Measurements from ENCODE around the gene TMEM218. TPM values are rescaled to one million over a fixed set of nuclear protein-coding genes. Genes with fewer than 3 reads are reported as not detected.

The TMEM218 gene
- total and polyA plus RNA-seq, 2 donors (not counting 1 experiment from before 2014, with no cell fraction given) = 20.7 to 31.7 TPM

DNA sequence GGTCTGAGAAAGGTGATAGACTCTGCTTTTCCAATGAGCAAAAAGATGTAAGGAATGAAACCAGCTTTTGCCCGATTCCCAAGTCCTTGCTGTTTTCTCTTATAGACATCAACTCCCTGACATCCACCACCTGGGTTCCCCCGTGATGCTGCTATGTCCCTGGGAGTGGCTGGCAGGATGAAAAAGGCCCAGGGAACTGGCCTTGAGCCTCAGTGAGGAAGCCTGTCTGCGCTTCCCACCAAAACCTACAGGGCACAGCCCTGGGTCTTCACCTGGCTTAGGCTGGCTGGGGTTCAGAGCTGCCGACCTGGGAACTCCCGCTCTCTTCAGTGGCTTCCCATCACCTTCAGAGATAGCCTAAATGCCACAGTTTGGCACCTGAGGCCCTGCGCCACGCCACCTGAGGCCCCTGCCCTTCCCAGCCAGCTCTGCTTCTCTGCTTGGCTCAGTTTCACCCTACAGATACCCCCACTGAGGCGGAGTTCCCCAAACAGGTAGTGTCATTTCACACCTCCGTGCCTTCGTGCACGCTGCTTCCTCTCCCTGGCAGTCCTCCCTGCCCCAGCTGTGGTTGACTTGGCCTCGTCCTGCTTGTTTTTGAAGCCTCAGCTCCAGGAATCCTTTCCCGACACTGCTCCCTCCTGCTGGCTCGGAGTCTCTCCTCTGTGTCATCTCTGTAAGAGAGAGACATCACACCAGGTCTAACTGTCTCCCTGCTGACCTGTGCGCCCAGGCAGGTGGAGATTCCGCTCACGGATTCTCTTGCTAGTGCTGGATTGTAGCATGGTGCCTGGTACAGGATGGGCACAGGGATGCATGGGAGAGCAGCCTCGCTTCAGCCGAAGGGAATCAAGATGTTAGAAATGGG lies 37.6 kb downstream of the TMEM218 start:
- 83% methylated on average over 16 of the region's 19 CpGs for WGBS (ENCODE audit: insufficient coverage)
- ATAC-seq (ENCODE audit: low read depth) (no peak), DNase-seq (peak; percentile 60)
- H3K9me3 ChIP-seq (ENCODE audit: control extremely low read depth in 1 of 3, control insufficient read depth in 2 of 3, insufficient read depth in 1 of 3, low read length in 2 of 3) = peaks cover 0 to 16% (median 0%) of the 10 kb centered on the region in 3 donors
- H3K27me3 ChIP-seq (replicated peaks in 1 of 4; ENCODE audit: control extremely low read depth in 1 of 4, control insufficient read depth in 3 of 4, insufficient read depth in 4 of 4, low read length in 3 of 4) = no peaks in the 10 kb centered on the region
- peak overlapping the region; percentile 61 for H3K4me2 ChIP-seq (replicated peaks; ENCODE audit: low read depth, low read length, poor library complexity, severe bottlenecking)
- H3K27ac ChIP-seq (ENCODE audit: low read length in 2 of 2) = no peak overlapping the region
- TF ChIP-seq, protein P1, sequence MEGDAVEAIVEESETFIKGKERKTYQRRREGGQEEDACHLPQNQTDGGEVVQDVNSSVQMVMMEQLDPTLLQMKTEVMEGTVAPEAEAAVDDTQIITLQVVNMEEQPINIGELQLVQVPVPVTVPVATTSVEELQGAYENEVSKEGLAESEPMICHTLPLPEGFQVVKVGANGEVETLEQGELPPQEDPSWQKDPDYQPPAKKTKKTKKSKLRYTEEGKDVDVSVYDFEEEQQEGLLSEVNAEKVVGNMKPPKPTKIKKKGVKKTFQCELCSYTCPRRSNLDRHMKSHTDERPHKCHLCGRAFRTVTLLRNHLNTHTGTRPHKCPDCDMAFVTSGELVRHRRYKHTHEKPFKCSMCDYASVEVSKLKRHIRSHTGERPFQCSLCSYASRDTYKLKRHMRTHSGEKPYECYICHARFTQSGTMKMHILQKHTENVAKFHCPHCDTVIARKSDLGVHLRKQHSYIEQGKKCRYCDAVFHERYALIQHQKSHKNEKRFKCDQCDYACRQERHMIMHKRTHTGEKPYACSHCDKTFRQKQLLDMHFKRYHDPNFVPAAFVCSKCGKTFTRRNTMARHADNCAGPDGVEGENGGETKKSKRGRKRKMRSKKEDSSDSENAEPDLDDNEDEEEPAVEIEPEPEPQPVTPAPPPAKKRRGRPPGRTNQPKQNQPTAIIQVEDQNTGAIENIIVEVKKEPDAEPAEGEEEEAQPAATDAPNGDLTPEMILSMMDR (IDR thresholded peaks at IDR 0.05) = no peak
- no peak for TF ChIP-seq EZH2 (IDR thresholded peaks at IDR 0.05; ENCODE audit: borderline replicate concordance, insufficient read depth, low read depth, low read length, poor library complexity, severe bottlenecking)
- H3K27me3 Mint-ChIP-seq = no peaks in the 10 kb centered on the region
- H3K27ac Mint-ChIP-seq = peak overlapping the region; percentile 75
- H3K4me1 Mint-ChIP-seq = peaks cover 54% of the 10 kb centered on the region
- no peaks in the 10 kb centered on the region for H4K20me1 ChIP-seq (ENCODE audit: control insufficient read depth, insufficient read depth, low read length, poor library complexity, severe bottlenecking)
- ChIA-PET POLR2A (no interaction called here), CTCF (interaction anchor here (0.7 to 2.0 kb wide), 6 partner anchors 11 to 120 kb away, joined by 3 to 9 read pairs (median 3); partner anchors contain the start of genes CCDC15, SLC37A2 and TMEM218)
- peaks cover 47 to 59% of the 10 kb centered on the region in 2 donors for H3K4me1 ChIP-seq (ENCODE audit: control insufficient read depth in 2 of 2, insufficient read depth in 2 of 2, low read length in 2 of 2)
- H3K9ac ChIP-seq (ENCODE audit: low read length) = no peak overlapping the region
- H3K4me3 Mint-ChIP-seq = peak overlapping the region; percentile 64
- no peak overlapping the region for H3K4me3 ChIP-seq (ENCODE audit: control extremely low read depth in 1 of 5, extremely low read depth in 1 of 5, insufficient read depth in 1 of 5, low read depth in 2 of 5, low read length in 4 of 5)
- no peaks in the 10 kb centered on the region for H3K36me3 ChIP-seq (replicated peaks in 1 of 2; ENCODE audit: control extremely low read depth in 1 of 2, control insufficient read depth in 1 of 2, extremely low read depth in 1 of 2, insufficient read depth in 2 of 2, low read length in 1 of 2)
- H3K79me2 ChIP-seq (ENCODE audit: control insufficient read depth, insufficient read depth, low read length) = no peaks in the 10 kb centered on the region
- no peaks in the 10 kb centered on the region for H3K9me3 Mint-ChIP-seq (ENCODE audit: insufficient read depth)
- intact Hi-C loops (cut with micrococcal nuclease) = loop anchor here (10.0 kb wide), 1 partner anchor 491 kb away; the partner anchor contains the start of gene EI24
- no peak overlapping the region for H2AFZ ChIP-seq (ENCODE audit: insufficient read depth, low read depth, low read length, poor library complexity, severe bottlenecking)

Data from B cell (primary cell).